ENCODE data around the gene CPAMD8. TPM values are rescaled to one million over a fixed set of nuclear protein-coding genes. Genes with fewer than 3 reads are reported as not detected.

Gene CPAMD8
- total RNA-seq, 6 experiments from 2014 or later, result 0.90 to 1.8 (median 1.2) TPM

- TF ChIP-seq POLR2A (IDR thresholded peaks at IDR 0.05) (no peak), CTCF (IDR thresholded peaks at IDR 0.05) (no peak)
- no peaks in the 10 kb centered on the region for H3K9me3 ChIP-seq
- H3K4me1 ChIP-seq, result no peaks in the 10 kb centered on the region
- no peak overlapping the region for H3K4me3 ChIP-seq
- H3K27me3 ChIP-seq, result no peaks in the 10 kb centered on the region
- no peak for DNase-seq
- intact Hi-C loops (cut with DNase I), result no loop called here
- H3K36me3 ChIP-seq, result peaks cover 0 to 12% (median 2%) of the 10 kb centered on the region in 4 donors
- no peak for ATAC-seq
- 92% methylated on average over 6 of the region's 20 CpGs for WGBS (ENCODE audit: insufficient coverage, low coverage, low lambda C conversion rate, missing lambda C conversion rate)
- no peak overlapping the region for H3K27ac ChIP-seq
Observed at GRCh38 chr19:16860118-16860517, 166.5 kb downstream of the CPAMD8 start.

GRCh38 chr19:16859626-16860025, 167.0 kb downstream of the CPAMD8 start:
- ATAC-seq (no peak), DNase-seq (no peak)
- Histone ChIP-seq H3K36me3 (peaks cover 0 to 17% (median 1%) of the 10 kb centered on the region in 4 donors), H3K4me1 (no peaks in the 10 kb centered on the region), H3K27ac (no peak overlapping the region), H3K4me3 (no peak overlapping the region), H3K27me3 (no peaks in the 10 kb centered on the region), H3K9me3 (no peaks in the 10 kb centered on the region)
- 100% methylated on average over 3 of the region's 7 CpGs for WGBS (ENCODE audit: insufficient coverage, low coverage, low lambda C conversion rate, missing lambda C conversion rate)
- intact Hi-C loops (cut with DNase I), result no loop called here
- TF ChIP-seq POLR2A (IDR thresholded peaks at IDR 0.05) (no peak), CTCF (IDR thresholded peaks at IDR 0.05) (no peak)

GRCh38 chr19:16856091-16856490, 170.5 kb downstream of the CPAMD8 start:
- no peak overlapping the region for H3K4me3 ChIP-seq
- no peaks in the 10 kb centered on the region for H3K9me3 ChIP-seq
- H3K27me3 ChIP-seq, result no peaks in the 10 kb centered on the region
- WGBS (ENCODE audit: insufficient coverage, low coverage, low lambda C conversion rate, missing lambda C conversion rate), result 88% methylated on average over 7 of the region's 9 CpGs
- TF ChIP-seq POLR2A (IDR thresholded peaks at IDR 0.05) (no peak), CTCF (IDR thresholded peaks at IDR 0.05) (no peak)
- no peak overlapping the region for H3K27ac ChIP-seq
- no peak for DNase-seq
- ATAC-seq, result no peak
- intact Hi-C loops (cut with DNase I), result no loop called here
- H3K36me3 ChIP-seq, result peaks cover 0 to 39% (median 11%) of the 10 kb centered on the region in 4 donors
- no peaks in the 10 kb centered on the region for H3K4me1 ChIP-seq

- Histone ChIP-seq H3K4me3 (no peak overlapping the region), H3K4me1 (no peaks in the 10 kb centered on the region), H3K27ac (no peak overlapping the region), H3K9me3 (no peaks in the 10 kb centered on the region), H3K27me3 (no peaks in the 10 kb centered on the region), H3K36me3 (peaks cover 0 to 56% (median 19%) of the 10 kb centered on the region in 4 donors)
- TF ChIP-seq POLR2A (IDR thresholded peaks at IDR 0.05) (no peak), CTCF (IDR thresholded peaks at IDR 0.05) (no peak)
- no CpG with 5 or more reads among the region's 7 CpGs for WGBS (ENCODE audit: insufficient coverage, low coverage, low lambda C conversion rate, missing lambda C conversion rate)
- no peak for ATAC-seq
- intact Hi-C loops (cut with DNase I), result no loop called here
- DNase-seq, result no peak
Observed at GRCh38 chr19:16853066-16853465, 173.5 kb downstream of the CPAMD8 start.

All from right lobe of liver (tissue), 6 donors.